Memory B cell (primary cell): ENCODE measurements around the gene CDC42EP1.

Experiments used
- ATAC-seq: fragments of 150-1000 bp; cut with Tn5 transposase; 2 replicates; pipeline ENCODE4 v1.10.0; 2021; ENCODE audit warnings: low read depth, mild to moderate bottlenecking, moderate library complexity
- DNase-seq, 2 donors: peaks; one replicate each; pipeline ENCODE4 v3.0.0; 2022; ENCODE audit warnings: low spot score in 2 of 2
- H3K27ac Mint-ChIP-seq: one replicate; pipeline ENCODE4 v1.8.0; 2022; ENCODE audit warnings: mild to moderate bottlenecking, moderate library complexity, mixed read lengths
- H3K27me3 Mint-ChIP-seq: one replicate; pipeline ENCODE4 v1.8.0; 2022; ENCODE audit warnings: mixed read lengths
- H3K36me3 Mint-ChIP-seq: one replicate; pipeline ENCODE4 v1.8.0; 2022; ENCODE audit warnings: mild to moderate bottlenecking, mixed read lengths
- H3K4me1 Mint-ChIP-seq: one replicate; pipeline ENCODE4 v1.8.0; 2022; ENCODE audit warnings: mixed read lengths
- H3K4me3 Mint-ChIP-seq: one replicate; pipeline ENCODE4 v1.8.0; 2022; ENCODE audit warnings: mild to moderate bottlenecking, moderate library complexity, mixed read lengths
- H3K9me3 Mint-ChIP-seq: one replicate; pipeline ENCODE4 v1.8.0; 2022; ENCODE audit warnings: mixed read lengths

The CDC42EP1 gene

GRCh38 chr22:37616201-37617083, 56.2 kb downstream of the CDC42EP1 start:
- ATAC-seq (peak; percentile 59), DNase-seq (no peak)
- no peaks in the 10 kb centered on the region for H3K27me3 Mint-ChIP-seq
- no peaks in the 10 kb centered on the region for H3K9me3 Mint-ChIP-seq
- H3K4me1 Mint-ChIP-seq = peaks cover 27% of the 10 kb centered on the region
- H3K36me3 Mint-ChIP-seq = peaks cover 12% of the 10 kb centered on the region
- H3K4me3 Mint-ChIP-seq = no peak overlapping the region
- H3K27ac Mint-ChIP-seq = peak overlapping the region; percentile 80

- DNase-seq (no peak), ATAC-seq (no peak)
- Mint-ChIP-seq H3K27ac (peak overlapping the region; percentile 87), H3K4me3 (no peak overlapping the region), H3K9me3 (no peaks in the 10 kb centered on the region), H3K4me1 (peaks cover 28% of the 10 kb centered on the region), H3K36me3 (peaks cover 12% of the 10 kb centered on the region), H3K27me3 (no peaks in the 10 kb centered on the region)
Measured at GRCh38 chr22:37617431-37617830, 57.2 kb downstream of the CDC42EP1 start.

GRCh38 chr22:37618072-37618656, 57.9 kb downstream of the CDC42EP1 start:
- Mint-ChIP-seq H3K4me1 (peaks cover 28% of the 10 kb centered on the region), H3K27me3 (no peaks in the 10 kb centered on the region), H3K4me3 (peak overlapping the region; percentile 67), H3K36me3 (peaks cover 12% of the 10 kb centered on the region), H3K27ac (peak overlapping the region; percentile 87), H3K9me3 (no peaks in the 10 kb centered on the region)
- ATAC-seq (peak; percentile 86), DNase-seq (peak; percentile 55 to 68)

- DNase-seq (no peak), ATAC-seq (no peak)
- peaks cover 29% of the 10 kb centered on the region for H3K4me1 Mint-ChIP-seq
- peak overlapping the region; percentile 87 for H3K27ac Mint-ChIP-seq
- H3K9me3 Mint-ChIP-seq = no peaks in the 10 kb centered on the region
- H3K36me3 Mint-ChIP-seq = peaks cover 11% of the 10 kb centered on the region
- peak overlapping the region; percentile 67 for H3K4me3 Mint-ChIP-seq
- H3K27me3 Mint-ChIP-seq = no peaks in the 10 kb centered on the region
Measured at GRCh38 chr22:37618674-37619073, 58.4 kb downstream of the CDC42EP1 start.
